GM18508 (cell line): ENCODE results near the gene TRABD2B.

Experiments
- ATAC-seq: cut with Tn5 transposase; IDR thresholded peaks from one replicate; pipeline ENCODE4 v1.9.1; 2021; ENCODE audit warnings: moderate number of reproducible peaks; ENCODE audit not compliant: insufficient read depth, unreplicated experiment

Gene TRABD2B

DNA sequence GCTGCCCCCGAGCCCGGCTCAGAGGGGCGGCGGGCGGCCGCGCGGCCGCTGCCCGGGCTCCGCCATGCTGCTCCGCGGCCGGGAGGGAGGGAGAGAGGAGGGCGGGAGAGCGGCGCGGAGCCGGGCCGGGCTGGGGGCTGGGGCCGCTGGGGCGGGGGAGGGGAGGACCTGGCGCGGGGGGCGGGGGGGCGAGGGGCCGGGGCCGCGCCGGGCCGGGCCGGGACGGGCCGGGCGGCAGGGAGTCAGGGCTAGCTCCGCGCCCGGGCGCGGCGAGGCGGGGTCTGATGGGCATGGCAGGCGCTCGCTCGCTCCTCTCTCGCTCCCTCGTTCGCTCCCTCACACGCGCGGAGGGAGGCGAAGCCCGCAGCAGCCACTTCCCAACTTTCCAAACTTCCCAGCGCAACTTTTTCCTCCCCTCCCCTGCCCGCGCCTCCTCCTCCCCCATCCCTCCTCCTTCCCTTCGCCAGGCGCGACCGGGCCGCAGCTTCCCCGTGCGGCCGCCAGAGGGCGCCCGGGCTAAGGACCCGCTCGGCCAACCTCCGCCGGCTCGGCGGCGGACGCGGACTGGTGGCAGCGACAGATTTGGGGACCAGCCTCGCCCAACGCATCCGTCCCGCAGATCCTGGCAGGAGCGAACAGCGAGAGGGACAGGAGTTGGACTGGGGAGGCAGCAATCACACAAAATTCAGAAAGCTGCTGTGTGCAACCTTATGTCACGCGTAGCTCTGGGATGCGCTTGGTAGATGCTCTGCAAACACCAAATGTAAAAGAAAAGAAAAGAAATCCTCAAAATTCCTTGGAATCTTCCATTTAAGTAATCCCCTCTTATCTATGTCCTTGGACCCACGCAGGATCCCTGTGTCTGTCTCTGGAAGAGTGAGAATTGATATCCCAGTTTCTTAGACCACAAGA, at the start of gene TRABD2B:
Gene TRABD2B (minus strand): TSS at position 97 of the 912 bp plus-strand sequence.
- ATAC-seq = no peak

- ATAC-seq = no peak
Observed at GRCh38 chr1:48044311-48044710, 47.1 kb upstream of the TRABD2B start.

DNA sequence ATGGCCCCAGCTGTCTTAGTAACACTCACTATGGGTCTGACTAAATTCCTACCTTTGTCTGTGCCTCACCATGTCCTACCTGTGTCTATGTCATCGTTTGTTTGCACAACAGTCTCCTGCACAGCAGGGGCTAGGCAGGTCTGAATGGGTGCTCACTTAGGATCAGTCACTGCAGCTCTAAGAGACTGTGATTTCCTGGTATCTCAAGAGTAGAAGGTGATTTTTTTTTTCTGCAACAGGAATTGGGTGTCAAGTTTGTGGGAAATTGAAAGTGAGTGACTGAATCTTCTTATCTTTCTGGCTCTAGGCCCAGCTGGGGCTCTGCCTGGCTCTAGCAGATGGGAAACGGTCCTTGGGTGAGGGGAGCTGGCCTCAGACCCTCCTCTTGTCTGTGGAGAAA, 46.4 kb upstream of the TRABD2B start:
- ATAC-seq = no peak

GRCh38 chr1:48040154-48040553, 43.0 kb upstream of the TRABD2B start:
- no peak for ATAC-seq

DNA sequence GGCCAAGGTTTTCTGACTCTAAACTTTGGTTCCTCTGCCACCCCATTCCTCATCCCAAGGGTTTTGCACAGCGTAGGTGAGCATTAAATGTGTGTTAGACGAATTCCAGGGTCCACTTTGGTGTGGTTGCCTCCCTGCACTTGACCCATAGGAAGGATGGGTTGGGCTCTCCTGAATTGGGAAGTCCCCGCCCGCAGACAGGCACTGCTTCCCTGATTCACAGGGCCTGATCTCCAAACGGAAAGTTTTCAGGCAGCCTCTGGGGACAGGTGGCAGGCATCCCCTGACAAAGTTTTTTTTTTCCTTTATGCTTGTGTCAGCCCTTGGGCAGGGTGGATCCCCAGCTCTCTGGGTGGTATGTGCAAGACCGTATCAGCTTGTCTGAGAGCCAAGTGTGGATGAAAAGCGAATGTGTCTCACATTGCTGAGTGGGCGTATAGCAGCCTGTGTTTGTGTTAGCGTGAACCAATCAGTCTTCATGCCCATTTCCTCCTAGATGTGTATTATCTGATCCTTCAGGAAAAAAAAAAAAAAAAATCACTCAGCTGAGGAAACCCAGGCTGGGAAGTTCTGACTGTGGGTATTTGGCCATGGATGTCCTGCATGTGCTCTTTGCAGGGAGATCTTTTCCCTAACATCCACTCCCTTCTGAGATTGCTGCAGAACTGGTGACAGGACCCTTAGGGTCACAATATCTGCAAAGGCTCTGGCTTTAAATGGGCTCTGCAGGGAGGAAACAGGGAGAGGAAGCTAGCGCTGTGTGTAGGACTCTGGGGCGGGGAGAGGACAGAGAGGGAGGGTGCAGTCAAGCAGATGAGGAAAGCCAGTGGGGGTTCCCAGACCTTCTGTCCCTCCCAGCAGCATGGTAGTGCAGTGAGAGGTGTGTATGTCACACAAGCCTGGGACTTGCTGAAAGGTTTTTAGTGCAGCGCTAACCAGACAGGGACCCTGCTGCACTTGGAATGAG, 42.2 kb upstream of the TRABD2B start:
- ATAC-seq = no peak

GRCh38 chr1:48038270-48038767, 41.1 kb upstream of the TRABD2B start:
- ATAC-seq = no peak

- no peak for ATAC-seq
Observed at GRCh38 chr1:48036710-48037355, 39.6 kb upstream of the TRABD2B start.

GRCh38 chr1:48035371-48036141, 38.4 kb upstream of the TRABD2B start:
- ATAC-seq = no peak

- no peak for ATAC-seq
Observed at GRCh38 chr1:48033495-48034045, 36.4 kb upstream of the TRABD2B start.

DNA sequence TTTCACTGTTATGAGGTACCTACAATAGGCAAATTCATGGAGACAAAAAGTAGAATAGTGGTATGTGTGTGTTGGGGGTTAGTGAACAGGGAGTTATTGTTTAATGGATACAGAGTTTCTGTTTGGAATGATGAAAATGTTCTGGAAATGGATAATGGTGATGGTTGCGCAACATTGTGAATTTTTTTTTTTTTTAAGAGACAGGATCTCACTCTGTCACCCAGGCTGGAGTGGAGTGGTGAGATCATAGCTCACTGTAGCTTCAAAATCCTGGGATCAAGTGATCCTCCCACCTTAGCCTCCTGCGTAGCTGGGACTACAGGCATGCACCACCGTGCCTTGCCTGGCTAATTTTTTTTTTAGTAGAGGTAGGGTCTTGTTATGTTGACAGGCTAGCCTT, 34.5 kb upstream of the TRABD2B start:
- no peak for ATAC-seq

DNA sequence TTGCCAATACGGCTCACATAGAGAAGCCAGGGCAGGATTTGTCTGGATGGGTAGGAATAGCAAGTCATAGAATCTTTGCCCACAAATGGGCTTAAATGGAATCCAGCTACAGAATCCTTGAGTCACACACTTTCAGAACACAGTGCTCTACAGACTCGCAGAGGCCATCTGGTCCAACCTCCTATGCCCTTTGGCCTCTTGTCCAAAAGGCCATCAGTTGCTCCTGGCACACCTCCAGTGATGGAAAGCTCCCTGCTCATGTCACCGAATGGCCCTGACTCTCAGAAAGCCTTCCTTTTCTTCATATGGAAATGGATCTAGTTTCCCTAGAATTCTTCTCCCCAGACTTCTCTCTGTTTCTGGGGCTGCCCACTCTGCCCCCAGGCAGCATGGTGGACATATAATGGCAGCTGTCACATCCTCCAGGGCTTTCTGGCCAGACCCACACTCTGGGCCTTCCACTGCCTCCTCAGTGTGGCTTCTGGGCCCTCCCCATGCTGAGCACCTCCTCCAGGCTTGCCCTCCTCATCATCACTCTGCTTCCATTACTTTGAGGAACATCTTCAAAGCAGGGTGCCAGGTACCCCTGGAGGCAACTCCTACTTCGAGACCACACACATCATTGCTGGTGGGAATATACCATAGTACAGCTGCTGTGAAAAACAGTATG, 33.6 kb upstream of the TRABD2B start:
- no peak for ATAC-seq

DNA sequence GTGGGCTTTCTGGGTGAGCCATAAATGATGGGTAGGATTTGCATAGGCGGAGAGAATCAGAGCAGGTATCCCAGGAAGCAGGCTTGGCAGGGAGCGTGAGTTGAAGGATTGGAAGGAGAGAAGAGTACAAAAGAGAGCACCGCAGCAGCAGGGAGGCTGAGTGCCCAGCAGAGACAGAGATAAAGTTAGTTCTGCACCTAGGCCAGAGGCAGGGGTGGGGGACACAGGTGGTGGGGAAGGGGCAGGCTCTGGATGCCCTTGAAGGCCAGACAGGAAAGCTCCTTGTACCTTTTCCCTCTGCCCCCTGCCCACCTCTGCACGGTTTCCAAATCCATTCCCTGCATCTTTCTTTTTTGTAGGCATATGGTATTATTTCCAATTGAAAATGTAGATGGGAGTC, 33.0 kb upstream of the TRABD2B start:
- ATAC-seq = no peak

DNA sequence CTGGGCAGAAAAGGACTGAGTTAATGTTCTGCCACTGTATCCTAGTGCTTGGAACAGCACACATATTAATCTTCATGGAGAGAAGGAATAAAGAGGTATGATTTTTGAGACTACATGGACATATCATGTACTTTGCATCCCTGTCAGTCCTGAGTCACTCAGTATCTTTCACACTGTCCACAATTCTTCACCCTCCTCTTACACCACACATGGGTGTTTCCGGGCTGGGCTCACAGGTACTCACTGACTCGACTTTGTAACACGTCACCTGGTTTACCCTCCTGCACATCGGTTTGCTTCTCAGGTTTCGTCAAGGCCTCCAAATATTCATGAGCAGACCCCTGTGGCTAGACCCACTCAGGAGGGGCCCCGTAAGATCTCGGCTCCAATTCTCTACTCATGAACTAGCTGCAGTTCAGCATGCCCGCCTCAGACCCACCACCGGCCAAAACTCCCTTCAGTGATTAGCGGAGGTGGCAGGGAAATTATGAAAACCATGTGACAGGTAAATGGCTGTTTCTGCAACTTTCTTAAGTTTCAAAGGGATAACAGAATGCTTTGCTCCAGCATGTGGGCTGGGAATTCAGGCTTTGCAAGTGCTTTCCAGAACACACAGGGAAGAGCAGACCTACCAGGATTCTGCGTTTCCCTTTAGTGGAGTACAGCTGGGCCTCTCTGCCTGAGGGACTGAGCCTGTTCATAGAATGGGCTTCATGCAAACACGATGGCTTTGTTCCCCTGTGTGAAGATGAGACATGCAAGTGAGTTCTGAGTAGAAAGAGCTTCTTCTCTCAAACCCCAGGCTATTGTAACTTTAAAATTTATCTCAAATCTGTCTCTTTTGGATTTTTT, 31.3 kb upstream of the TRABD2B start:
- ATAC-seq = no peak

DNA sequence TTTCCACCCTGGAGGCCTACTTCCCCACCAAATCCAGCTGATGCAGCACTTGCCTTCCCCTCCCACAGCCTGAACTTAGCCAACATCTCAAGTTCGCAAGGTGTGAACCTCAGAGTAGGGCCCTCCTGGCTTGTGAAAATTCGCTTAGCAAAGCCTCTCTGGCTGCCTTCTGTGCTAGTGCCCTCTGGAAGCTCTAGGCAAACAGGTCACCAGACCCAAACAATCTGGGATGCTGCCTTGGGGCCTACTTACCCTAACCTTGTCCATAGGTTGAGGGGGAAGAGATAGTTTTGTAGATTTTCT, 30.3 kb upstream of the TRABD2B start:
- no peak for ATAC-seq

- no peak for ATAC-seq
Observed at GRCh38 chr1:48026701-48027532, 29.7 kb upstream of the TRABD2B start.

DNA sequence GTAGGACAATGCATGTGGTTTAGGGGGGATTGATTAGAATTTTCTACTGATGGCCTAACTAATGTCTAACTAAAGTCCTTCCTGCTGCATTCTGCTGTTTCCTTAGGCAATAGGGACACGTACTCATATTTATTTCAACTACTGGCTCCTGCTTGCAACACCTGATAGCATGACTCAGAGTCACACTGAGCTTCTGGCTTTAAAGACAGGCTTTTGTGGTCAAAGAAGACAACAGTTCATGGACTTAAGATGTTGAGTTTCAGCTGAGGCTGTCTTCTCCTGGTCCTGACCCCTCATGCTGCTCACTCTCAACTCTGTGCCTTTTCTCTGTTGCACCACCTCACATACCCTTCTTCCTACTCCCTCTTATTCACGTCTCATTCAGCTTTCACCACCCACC, 29.1 kb upstream of the TRABD2B start:
- no peak for ATAC-seq

GRCh38 chr1:48025076-48025475, 27.9 kb upstream of the TRABD2B start:
- no peak for ATAC-seq
